Mucosa of descending colon (tissue), 3 donors: ENCODE data around the gene CAPZA1. TPM values are rescaled to one million over a fixed set of nuclear protein-coding genes. Genes with fewer than 3 reads are reported as not detected.

Experiments
- ATAC-seq: fragments of 200-7000 bp; cut with Tn5 transposase; one replicate; pipeline ENCODE4 v1.9.1; 2020; ENCODE audit warnings: mild to moderate bottlenecking, moderate library complexity
- DNase-seq, 3 donors: peaks; one replicate each; pipeline ENCODE4 v3.0.0-alpha.2; 2020
- H3K36me3 ChIP-seq: fragments of 200-600 bp; one replicate; pipeline ENCODE4 v1.8.0; 2021; ENCODE audit warnings: low read depth, mild to moderate bottlenecking
- H3K4me1 ChIP-seq: fragments of 200-600 bp; one replicate; pipeline ENCODE4 v1.8.0; 2021; ENCODE audit warnings: low read depth, mild to moderate bottlenecking
- H3K4me3 ChIP-seq: fragments of 200-600 bp; one replicate; pipeline ENCODE4 v1.8.0; 2021; ENCODE audit warnings: mild to moderate bottlenecking
- H3K9me3 ChIP-seq: fragments of 200-600 bp; one replicate; pipeline ENCODE4 v1.8.0; 2021; ENCODE audit warnings: mild to moderate bottlenecking
- intact Hi-C, 2 donors: fragments of 100-400 bp; cut with DNase I in 1 of 2; cut with micrococcal nuclease in 1 of 2; formaldehyde crosslinking; loops; one replicate each; pipeline versions ENCODE4 v1.11.0 to v1.11.1; 2022; cut with DNase I, micrococcal nuclease
- total RNA-seq, 3 donors: library from RNA; stranded (reverse); fragmentation: NEBNext Ultra II Directional in 2 of 3; extraction: Animal tissue kit (Norgen Biotek cat#: 25700) in 2 of 3; gene quantifications; one replicate each; pipeline versions ENCODE4 v1.2.1 to v1.2.4, GENCODE V29; 2021 to 2023
- TF ChIP-seq, protein P1 (sequence below): fragments of 200-600 bp; IDR thresholded peaks from one replicate; pipeline ENCODE4 v1.8.0; 2022; ENCODE audit warnings: antibody characterized with exemption, mild to moderate bottlenecking
- donor health status: DM: no; HTN: no; CAD: no; lungs with moderate emphysema.
- donor health status: DM: no; HTN: no; CAD: no.
- donor health status: DM: no; HTN: yes; CAD: no.

CAPZA1 gene
- total RNA-seq, 3 donors from 2014 or later, result 106 to 175 (median 156) TPM

DNA sequence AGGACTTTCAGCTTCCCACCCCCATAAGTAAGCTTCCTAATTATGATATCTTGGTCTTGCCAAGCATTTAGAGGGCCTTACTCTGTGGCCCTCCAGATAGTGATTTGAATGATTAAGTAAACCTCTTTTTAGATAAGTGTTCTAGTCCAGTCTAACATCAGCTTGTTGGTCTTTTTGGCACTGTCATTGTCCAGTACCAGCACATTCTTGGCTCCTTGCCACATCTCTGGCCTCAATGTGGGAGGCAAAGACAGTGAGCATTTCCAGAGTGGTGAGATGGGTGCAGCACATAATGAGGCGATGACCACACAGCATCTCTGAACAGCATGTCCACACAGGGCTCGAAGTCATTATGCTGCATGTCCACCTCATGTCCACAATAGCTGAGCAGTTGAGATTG lies 6.1 kb downstream of the CAPZA1 start:
- peaks cover 28% of the 10 kb centered on the region for H3K4me1 ChIP-seq
- intact Hi-C loops, result no loop called here
- no peak for ATAC-seq

DNA sequence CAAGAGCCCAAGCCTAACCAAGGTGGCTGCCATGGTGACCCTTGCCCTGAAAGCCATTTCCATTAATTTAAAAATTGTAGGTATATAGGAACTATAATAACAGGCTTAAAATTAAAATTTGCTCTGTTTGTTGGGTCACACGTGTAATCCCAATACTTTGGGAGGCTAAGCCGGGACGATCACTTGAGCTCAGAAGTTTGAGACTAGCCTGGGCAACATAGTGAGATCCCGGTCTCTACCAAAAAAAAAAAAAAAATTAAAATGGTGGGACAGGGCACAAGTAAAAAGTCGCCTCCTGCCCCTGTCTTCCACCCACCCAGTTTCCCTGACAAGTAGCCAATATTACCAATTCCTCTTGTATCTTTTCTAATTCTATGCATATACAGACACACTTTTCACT lies 6.6 kb downstream of the CAPZA1 start:
- Histone ChIP-seq H3K36me3 (no peaks in the 10 kb centered on the region), H3K4me1 (peaks cover 23% of the 10 kb centered on the region), H3K9me3 (no peaks in the 10 kb centered on the region), H3K4me3 (no peak overlapping the region)
- DNase-seq (no peak), ATAC-seq (no peak)
- TF ChIP-seq, protein P1, sequence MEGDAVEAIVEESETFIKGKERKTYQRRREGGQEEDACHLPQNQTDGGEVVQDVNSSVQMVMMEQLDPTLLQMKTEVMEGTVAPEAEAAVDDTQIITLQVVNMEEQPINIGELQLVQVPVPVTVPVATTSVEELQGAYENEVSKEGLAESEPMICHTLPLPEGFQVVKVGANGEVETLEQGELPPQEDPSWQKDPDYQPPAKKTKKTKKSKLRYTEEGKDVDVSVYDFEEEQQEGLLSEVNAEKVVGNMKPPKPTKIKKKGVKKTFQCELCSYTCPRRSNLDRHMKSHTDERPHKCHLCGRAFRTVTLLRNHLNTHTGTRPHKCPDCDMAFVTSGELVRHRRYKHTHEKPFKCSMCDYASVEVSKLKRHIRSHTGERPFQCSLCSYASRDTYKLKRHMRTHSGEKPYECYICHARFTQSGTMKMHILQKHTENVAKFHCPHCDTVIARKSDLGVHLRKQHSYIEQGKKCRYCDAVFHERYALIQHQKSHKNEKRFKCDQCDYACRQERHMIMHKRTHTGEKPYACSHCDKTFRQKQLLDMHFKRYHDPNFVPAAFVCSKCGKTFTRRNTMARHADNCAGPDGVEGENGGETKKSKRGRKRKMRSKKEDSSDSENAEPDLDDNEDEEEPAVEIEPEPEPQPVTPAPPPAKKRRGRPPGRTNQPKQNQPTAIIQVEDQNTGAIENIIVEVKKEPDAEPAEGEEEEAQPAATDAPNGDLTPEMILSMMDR, result no peak
- intact Hi-C loops, result no loop called here

More for the DNA sequence above, 6.1 kb downstream of the CAPZA1 start:
- TF ChIP-seq, protein P1, result no peak
- Histone ChIP-seq H3K9me3 (no peaks in the 10 kb centered on the region), H3K4me3 (no peak overlapping the region), H3K36me3 (no peaks in the 10 kb centered on the region)
- no peak for DNase-seq

DNA sequence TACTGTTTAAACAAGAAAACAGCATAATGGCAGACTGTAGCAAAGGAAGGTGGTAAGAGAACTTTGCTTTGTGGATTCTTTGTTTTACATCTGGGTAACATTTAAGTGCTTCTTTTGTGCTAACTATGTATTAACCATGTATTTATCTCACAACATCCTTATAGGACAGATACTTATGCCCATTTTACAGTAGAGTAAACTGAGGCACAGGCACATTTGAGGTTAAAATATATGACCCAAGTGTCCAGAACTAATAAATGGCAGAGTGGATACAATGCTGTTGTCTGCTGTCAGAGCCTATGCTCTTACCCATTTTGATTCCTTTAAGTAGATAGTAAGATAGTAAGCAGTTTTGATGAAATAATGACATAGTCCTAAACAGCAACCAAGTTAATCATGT lies 7.3 kb downstream of the CAPZA1 start:
- TF ChIP-seq, protein P1, result no peak
- Histone ChIP-seq H3K4me1 (peaks cover 16% of the 10 kb centered on the region), H3K9me3 (no peaks in the 10 kb centered on the region), H3K36me3 (no peaks in the 10 kb centered on the region), H3K4me3 (no peak overlapping the region)
- ATAC-seq (no peak), DNase-seq (no peak)
- intact Hi-C loops, result no loop called here

DNA sequence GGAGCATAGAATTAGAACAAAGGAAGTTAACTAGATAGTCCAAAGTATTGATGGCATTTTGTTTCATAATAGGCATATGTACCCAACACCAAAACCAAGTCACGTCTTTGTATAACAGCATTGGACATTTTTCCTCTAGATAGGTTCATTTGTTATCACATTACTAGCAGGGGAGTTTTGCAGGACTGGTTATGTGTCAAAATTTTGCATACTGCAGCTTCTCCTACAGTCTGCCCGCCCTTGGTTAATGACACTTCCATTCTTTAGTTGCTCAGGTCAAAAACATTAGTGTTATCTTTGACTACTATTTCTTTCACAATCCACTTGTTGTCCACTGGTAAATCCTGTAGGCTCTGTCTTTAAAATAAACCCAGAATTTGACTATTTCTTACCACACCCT lies 8.9 kb downstream of the CAPZA1 start:
- DNase-seq, result no peak
- TF ChIP-seq, protein P1, result no peak

DNA sequence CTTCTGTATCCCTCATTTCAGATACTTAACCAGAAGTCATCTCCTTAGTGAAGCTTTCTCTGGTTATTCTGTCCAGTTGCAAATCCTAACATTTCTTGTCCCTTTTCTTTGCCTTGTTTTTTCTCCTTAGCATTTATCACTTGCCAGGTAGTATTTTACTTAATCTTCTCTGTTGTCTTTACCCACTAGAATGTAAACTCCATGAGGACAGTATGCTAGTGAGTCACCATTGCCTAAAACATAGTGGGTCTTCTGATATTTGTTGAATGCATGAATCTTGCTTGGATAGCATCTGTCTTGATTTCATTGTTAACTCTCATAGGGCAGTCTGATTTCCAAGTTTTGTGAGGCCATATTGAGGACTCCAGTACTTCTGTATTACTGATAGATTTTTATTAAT lies 9.6 kb downstream of the CAPZA1 start:
- Histone ChIP-seq H3K4me3 (no peak overlapping the region), H3K4me1 (peaks cover 12% of the 10 kb centered on the region), H3K36me3 (no peaks in the 10 kb centered on the region), H3K9me3 (no peaks in the 10 kb centered on the region)
- intact Hi-C loops, result no loop called here
- TF ChIP-seq, protein P1, result no peak
- no peak for DNase-seq
- no peak for ATAC-seq

More for the DNA sequence above, 8.9 kb downstream of the CAPZA1 start:
- Histone ChIP-seq H3K4me3 (no peak overlapping the region), H3K36me3 (no peaks in the 10 kb centered on the region), H3K9me3 (no peaks in the 10 kb centered on the region), H3K4me1 (peaks cover 9% of the 10 kb centered on the region)
- intact Hi-C loops, result no loop called here
- ATAC-seq, result no peak

DNA sequence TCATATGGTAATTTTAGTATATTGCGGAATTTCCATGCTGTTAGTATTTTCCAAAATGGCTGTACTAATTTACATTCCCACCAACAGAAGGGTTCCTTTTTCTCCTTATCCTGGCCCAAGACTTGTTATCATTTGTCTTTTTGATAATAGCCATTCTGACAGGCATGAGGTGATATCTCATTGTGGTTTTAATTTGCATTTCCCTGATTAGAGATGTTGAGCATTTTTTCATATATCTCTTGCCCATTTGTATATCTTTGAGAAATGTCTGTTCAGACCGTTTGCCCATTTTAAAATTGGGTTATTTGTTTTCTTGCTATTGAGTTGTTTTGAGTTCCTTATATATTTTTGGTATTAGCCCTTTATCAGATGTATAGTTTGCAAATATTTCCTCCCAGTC lies 14.0 kb downstream of the CAPZA1 start:
- intact Hi-C loops, result no loop called here

More for the DNA sequence above, 14.0 kb downstream of the CAPZA1 start:
- TF ChIP-seq, protein P1, result no peak
- DNase-seq (no peak), ATAC-seq (no peak)
- no peaks in the 10 kb centered on the region for H3K36me3 ChIP-seq
- H3K4me1 ChIP-seq, result peaks cover 37% of the 10 kb centered on the region
- H3K9me3 ChIP-seq, result no peaks in the 10 kb centered on the region
- H3K4me3 ChIP-seq, result no peak overlapping the region
